PC-9 (cell line): ENCODE results near the gene ITGA4. TPM values are rescaled to one million over a fixed set of nuclear protein-coding genes. Genes with fewer than 3 reads are reported as not detected.
A peak's percentile ranks its signal among the peaks of the same experiment; 100 is the strongest.

Source experiments
- BruUV-seq: library from RNA; stranded (reverse); fragments of 400-500 nt; replicated peaks from 2 replicates; lab custom pipeline; 2021; lab: Mats Ljungman, UMichigan
- CTCF ChIA-PET: fragments of 300-600 bp; sonication (Branson Sonifier 250); formaldehyde crosslinking; loops from one replicate; lab custom pipeline; 2022; ENCODE audit warnings: antibody characterized with exemption; lab: Charles Lee
- POLR2A ChIA-PET: fragments of 300-600 bp; sonication (Branson Sonifier 250); formaldehyde crosslinking; loops from one replicate; lab custom pipeline; 2022; ENCODE audit warnings: antibody characterized with exemption; ENCODE audit not compliant: unreplicated experiment; lab: Charles Lee
- DNase-seq, 2 experiments: peaks; one replicate each; pipeline versions ENCODE4 v3.0.0 to v3.0.0-alpha.2; 2015 to 2022; ENCODE audit warnings: mixed read lengths in 1 of 2
- H2AFZ ChIP-seq: fragments of 200-600 bp; sonication (generic); 2 replicates; pipeline ENCODE4 v1.8.1; 2017; ENCODE audit warnings: antibody characterized with exemption
- H3F3A ChIP-seq: fragments of 200-600 bp; sonication (generic); 2 replicates; pipeline ENCODE4 v1.8.1; 2017; ENCODE audit warnings: antibody characterized with exemption, mild to moderate bottlenecking, low read depth; ENCODE audit not compliant: insufficient read depth
- H3K27ac ChIP-seq: fragments of 200-600 bp; sonication (generic); 2 replicates; pipeline ENCODE4 v1.6.1; 2016; ENCODE audit warnings: mixed run types
- H3K27me3 ChIP-seq: fragments of 200-600 bp; sonication (generic); 2 replicates; pipeline ENCODE4 v1.6.1; 2016; ENCODE audit warnings: low read depth, mixed run types; ENCODE audit not compliant: insufficient read depth
- H3K36me3 ChIP-seq: fragments of 200-600 bp; sonication (generic); 2 replicates; pipeline ENCODE4 v1.6.1; 2016; ENCODE audit warnings: low read depth, mixed run types
- H3K4me1 ChIP-seq: fragments of 200-600 bp; sonication (generic); replicated peaks from 2 replicates; pipeline ENCODE4 v1.6.1; 2016; ENCODE audit warnings: mixed run types; ENCODE audit not compliant: insufficient read depth
- H3K4me2 ChIP-seq: fragments of 200-600 bp; sonication (generic); 2 replicates; pipeline ENCODE4 v1.6.1; 2017; ENCODE audit warnings: mixed run types
- H3K4me3 ChIP-seq: fragments of 200-600 bp; sonication (generic); 2 replicates; pipeline ENCODE4 v1.6.1; 2016; ENCODE audit warnings: mixed run types
- H3K79me2 ChIP-seq: fragments of 200-600 bp; sonication (generic); 2 replicates; pipeline ENCODE4 v1.6.1; 2017; ENCODE audit warnings: low read depth, mixed run types
- H3K9me2 ChIP-seq: fragments of 200-600 bp; sonication (generic); 2 replicates; pipeline ENCODE4 v1.8.1; 2017; ENCODE audit warnings: mild to moderate bottlenecking; ENCODE audit not compliant: insufficient read depth
- H3K9me3 ChIP-seq: fragments of 200-600 bp; sonication (generic); 2 replicates; pipeline ENCODE4 v1.8.1; 2016; ENCODE audit warnings: low read depth; ENCODE audit not compliant: insufficient read depth
- H4K20me1 ChIP-seq: fragments of 200-600 bp; sonication (generic); 2 replicates; pipeline ENCODE4 v1.8.1; 2017; ENCODE audit not compliant: insufficient read depth
- CTCF ChIP-seq: fragments of 200-600 bp; sonication (generic); conservative IDR thresholded peaks from 2 replicates; pipeline ENCODE4 v1.6.1; 2017; ENCODE audit warnings: mixed run types, antibody characterized with exemption, mild to moderate bottlenecking, moderate library complexity
- EZH2 ChIP-seq: fragments of 200-600 bp; sonication (generic); IDR thresholded peaks from 2 replicates; pipeline ENCODE4 v1.8.0; 2017; ENCODE audit warnings: antibody characterized with exemption, low read depth
- intact Hi-C: fragments of 100-400 bp; cut with micrococcal nuclease; formaldehyde crosslinking; loops from one replicate; pipeline ENCODE4 v1.10.0; 2022; ENCODE audit not compliant: unreplicated experiment
- total RNA-seq: library from RNA; stranded (reverse); gene quantifications from 2 replicates; pipeline ENCODE4 v1.2.3, GENCODE V29; 2021

ITGA4 gene
- total RNA-seq, 1 experiment from 2014 or later: 0.35 TPM

GRCh38 chr2:181471226-181471625 lies 14.0 kb downstream of the ITGA4 start:
- no peaks in the 10 kb centered on the region for H3F3A ChIP-seq
- no peak for DNase-seq
- H2AFZ ChIP-seq: no peak overlapping the region
- no peak overlapping the region for H3K4me3 ChIP-seq
- no peak overlapping the region for H3K27ac ChIP-seq
- no peak overlapping the region for H3K4me2 ChIP-seq
- H3K9me3 ChIP-seq: no peaks in the 10 kb centered on the region
- TF ChIP-seq EZH2 (no peak), CTCF (no peak)
- H3K27me3 ChIP-seq: no peaks in the 10 kb centered on the region
- no peaks in the 10 kb centered on the region for H4K20me1 ChIP-seq
- POLR2A ChIA-PET: no interaction called here
- H3K9me2 ChIP-seq: 0 out of 2 replicates have a peak, but pooled peaks cover 4% of the 10 kb centered on the region
- intact Hi-C loops: no loop called here
- H3K79me2 ChIP-seq: no peaks in the 10 kb centered on the region
- no peaks in the 10 kb centered on the region for H3K4me1 ChIP-seq
- H3K36me3 ChIP-seq: no peaks in the 10 kb centered on the region
- BruUV-seq: no TSS peak
- CTCF ChIA-PET: no interaction called here

DNA sequence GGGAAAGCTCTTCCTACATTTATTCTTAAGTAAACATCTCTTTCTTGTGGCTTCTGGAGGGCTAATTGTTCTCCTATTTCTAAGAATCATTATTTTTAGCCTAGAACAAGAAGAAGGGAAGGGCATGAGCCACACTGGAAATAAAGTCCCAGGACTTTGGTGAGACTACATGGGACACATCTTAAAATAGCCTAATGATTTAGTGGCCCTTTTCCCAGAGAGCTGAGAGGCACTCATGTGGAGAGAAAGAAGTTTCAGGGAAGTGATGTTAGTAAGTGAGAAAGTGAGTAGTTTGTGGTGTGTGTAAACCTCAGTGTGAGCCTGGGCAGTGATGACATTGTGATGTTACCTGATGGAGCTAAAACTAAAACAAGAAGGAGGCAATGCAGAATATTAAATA lies 14.6 kb downstream of the ITGA4 start:
- no TSS peak for BruUV-seq
- H3K36me3 ChIP-seq: no peaks in the 10 kb centered on the region
- TF ChIP-seq CTCF (no peak), EZH2 (no peak)
- H3K27ac ChIP-seq: no peak overlapping the region
- no peak for DNase-seq
- H3K9me3 ChIP-seq: no peaks in the 10 kb centered on the region
- ChIA-PET CTCF (no interaction called here), POLR2A (no interaction called here)
- intact Hi-C loops: no loop called here
- H3K4me2 ChIP-seq: no peak overlapping the region
- H3K79me2 ChIP-seq: no peaks in the 10 kb centered on the region
- H4K20me1 ChIP-seq: no peaks in the 10 kb centered on the region
- H3F3A ChIP-seq: no peaks in the 10 kb centered on the region
- H3K27me3 ChIP-seq: no peaks in the 10 kb centered on the region
- no peak overlapping the region for H3K4me3 ChIP-seq
- no peaks in the 10 kb centered on the region for H3K4me1 ChIP-seq
- H2AFZ ChIP-seq: no peak overlapping the region
- H3K9me2 ChIP-seq: 0 out of 2 replicates have a peak, but pooled peaks cover 4% of the 10 kb centered on the region

DNA sequence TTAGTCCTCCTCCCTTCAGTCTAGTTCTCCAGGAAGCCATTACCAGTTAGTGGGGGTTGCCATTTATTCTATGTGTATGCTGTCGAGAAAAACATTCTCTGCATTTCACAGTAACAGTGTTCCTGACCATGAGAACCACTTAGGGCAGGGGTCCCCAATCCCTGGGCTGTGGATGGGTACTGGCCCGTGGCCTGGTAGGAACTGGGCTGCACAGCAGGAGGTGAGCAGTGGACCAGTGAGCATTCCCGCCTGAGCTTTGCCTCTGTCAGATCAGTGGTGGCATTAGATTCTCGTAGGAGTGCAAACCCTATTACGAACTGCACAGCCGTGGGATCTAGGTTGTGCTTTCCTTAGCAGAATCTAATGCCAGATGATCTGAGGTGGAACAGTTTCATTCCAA lies 15.8 kb downstream of the ITGA4 start:
- Histone ChIP-seq H3K9me2 (0 out of 2 replicates have a peak, but pooled peaks cover 4% of the 10 kb centered on the region), H3K79me2 (no peaks in the 10 kb centered on the region), H3K4me2 (peak overlapping the region; percentile 26; the same call in 1 of the 2 replicates), H3F3A (no peaks in the 10 kb centered on the region), H3K27me3 (no peaks in the 10 kb centered on the region), H3K4me3 (no peak overlapping the region), H3K27ac (no peak overlapping the region), H4K20me1 (no peaks in the 10 kb centered on the region), H2AFZ (0 out of 2 replicates have a peak overlapping the region, but pooled peaks have one; percentile 8), H3K36me3 (no peaks in the 10 kb centered on the region), H3K9me3 (no peaks in the 10 kb centered on the region), H3K4me1 (no peaks in the 10 kb centered on the region)
- ChIA-PET POLR2A (no interaction called here), CTCF (no interaction called here)
- intact Hi-C loops: no loop called here
- no TSS peak for BruUV-seq
- no peak for DNase-seq
- TF ChIP-seq CTCF: no peak
- no peak for TF ChIP-seq EZH2
